ENCODE results near the gene PI4KB.

Gene PI4KB

DNA sequence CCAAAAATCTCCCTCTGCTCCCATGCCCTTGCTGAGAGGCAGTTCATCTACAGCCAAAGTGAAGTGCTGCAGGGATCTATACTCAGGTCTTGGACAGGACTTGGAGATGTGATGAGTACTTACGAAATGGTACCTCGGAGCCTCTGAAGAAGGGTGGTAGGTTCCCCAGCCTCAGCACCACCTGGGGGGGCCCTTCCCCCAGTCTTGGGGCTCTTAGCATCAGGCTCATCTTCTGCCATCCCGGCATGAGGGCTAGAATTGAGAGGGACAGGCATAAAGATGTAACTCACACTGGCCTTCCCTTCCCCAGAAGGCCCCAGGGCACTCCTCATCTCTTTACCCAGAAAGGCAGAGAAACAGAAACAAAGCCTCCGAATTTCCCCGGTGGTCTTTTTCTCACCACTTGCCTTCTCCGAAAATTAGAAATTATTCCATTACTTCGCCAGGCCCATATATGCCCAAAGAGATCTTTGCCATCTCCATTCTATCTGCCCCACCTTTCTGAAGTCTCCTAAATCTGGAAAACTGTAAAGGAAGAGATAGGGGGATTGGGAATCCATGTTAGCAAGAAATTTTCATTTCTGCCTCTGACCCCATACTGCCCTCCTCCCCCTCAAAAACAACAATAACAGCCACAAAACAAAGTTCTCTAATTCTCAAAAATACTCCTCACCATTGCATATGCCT, 19.0 kb upstream of the PI4KB start:
- FAIRE-seq, result no peak
- no peak for DNase-seq (ENCODE audit: low spot score)

DNA sequence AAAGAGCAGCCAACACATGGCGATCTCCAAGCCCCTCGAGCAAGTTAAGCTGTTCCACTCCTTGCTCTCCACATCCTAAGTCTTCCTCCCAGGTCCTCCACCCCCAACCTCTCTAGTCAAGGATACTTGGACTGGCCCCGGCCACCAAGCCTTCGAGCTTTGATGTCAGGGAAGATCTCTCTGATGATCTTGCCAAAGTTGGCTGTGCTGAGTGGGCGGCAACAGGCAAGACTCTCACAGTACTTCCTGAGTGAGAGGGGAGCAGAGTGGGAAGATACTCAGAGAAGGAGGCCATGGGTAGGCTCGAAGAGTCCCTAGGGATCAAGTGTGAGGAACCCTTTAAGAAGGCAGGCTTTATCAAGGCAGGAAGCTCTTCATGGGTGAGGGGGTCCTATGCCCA, 17.1 kb upstream of the PI4KB start:
- DNase-seq (ENCODE audit: low spot score), result no peak
- no peak for FAIRE-seq

GRCh38 chr1:151343587-151343986, 16.4 kb upstream of the PI4KB start:
- no peak for FAIRE-seq
- no peak for DNase-seq (ENCODE audit: low spot score)

DNA sequence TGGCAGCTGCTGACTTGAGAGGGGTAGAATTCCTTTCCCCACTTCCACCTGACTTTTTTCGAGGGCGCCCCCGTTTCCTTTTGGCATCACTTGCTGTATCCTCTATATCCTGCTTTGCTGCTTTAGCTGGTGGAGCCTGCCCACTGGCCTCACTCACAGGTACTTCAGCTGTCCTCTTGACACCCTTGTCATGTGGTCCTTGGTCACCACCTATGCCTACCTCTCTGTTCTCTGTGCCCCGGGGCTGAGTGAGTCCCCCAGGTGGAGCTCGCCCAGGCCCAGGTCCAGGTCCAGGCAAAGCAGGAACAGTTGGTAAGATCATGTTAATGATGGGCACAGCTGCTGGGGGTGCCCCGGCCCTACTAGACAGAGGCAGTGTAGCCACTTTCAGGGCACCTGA, 15.4 kb upstream of the PI4KB start:
- DNase-seq (ENCODE audit: low spot score), result no peak
- FAIRE-seq, result no peak

- no peak for FAIRE-seq
- no peak for DNase-seq (ENCODE audit: low spot score)
Observed at GRCh38 chr1:151342021-151342420, 14.8 kb upstream of the PI4KB start.

DNA sequence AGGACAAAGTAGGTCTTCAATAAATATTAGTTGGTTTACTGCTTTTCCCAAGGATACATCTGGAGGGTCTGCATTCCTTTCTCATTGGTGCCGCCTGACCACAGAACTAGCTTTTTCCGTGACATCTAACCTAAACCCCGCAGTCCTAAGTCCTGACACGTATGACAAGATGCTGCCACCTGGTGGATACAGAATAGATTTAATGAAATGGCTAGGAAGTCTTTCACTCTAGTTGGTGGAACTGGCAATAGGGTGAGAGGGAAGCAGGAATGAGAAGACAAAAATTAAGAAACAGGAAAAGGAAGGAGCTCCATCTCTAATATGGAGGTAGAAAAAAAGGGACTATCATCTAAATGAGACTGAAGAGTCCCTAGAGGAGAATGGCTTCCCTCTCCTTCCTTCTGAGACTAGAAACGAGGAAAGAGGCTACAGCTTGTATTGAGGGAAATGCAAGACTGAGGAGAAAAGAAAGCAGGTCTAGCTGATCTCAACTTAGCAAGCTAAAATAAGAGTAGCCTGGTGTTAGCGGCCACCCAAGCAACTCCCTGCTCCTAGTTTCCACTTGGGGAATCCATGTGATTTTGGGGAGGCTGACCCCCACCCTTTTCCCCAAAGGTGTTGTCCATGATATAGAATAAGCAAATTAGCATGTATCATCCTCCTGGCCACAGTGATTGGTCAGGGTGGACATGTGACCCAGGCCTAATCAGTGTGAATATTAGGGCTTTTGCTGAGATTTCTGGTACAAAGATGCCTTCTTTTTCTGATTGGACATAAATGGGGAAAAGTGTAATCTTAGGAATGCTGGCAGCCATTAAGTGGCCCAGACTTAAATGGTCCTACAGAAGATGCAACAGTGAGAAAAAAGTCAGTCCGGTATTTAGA, 13.9 kb upstream of the PI4KB start:
- peak; percentile 42 for FAIRE-seq
- DNase-seq (ENCODE audit: low spot score), result peak; percentile 64

- FAIRE-seq (no peak), DNase-seq (ENCODE audit: low spot score) (no peak)
Observed at GRCh38 chr1:151336556-151336955, 9.3 kb upstream of the PI4KB start.

DNA sequence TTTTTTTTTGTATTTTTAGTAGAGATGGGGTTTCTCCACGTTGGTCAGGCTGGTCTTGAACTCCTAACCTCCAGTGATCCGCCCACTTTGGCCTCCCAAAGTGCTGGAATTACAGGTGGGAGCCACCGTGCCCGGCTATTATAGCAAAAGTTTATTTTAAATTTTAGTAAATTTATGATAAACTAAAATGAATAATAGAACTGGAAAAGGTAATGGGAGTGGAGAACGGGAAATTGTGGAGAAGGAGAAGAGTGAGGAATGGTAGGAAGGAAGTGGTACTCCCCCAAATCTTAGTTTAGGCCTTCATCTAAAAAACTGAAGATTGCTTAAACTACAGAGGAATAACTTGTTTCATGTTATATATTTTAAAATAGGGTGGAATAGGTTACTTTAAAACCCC, 7.6 kb upstream of the PI4KB start:
- DNase-seq (ENCODE audit: low spot score) (no peak), FAIRE-seq (no peak)

DNA sequence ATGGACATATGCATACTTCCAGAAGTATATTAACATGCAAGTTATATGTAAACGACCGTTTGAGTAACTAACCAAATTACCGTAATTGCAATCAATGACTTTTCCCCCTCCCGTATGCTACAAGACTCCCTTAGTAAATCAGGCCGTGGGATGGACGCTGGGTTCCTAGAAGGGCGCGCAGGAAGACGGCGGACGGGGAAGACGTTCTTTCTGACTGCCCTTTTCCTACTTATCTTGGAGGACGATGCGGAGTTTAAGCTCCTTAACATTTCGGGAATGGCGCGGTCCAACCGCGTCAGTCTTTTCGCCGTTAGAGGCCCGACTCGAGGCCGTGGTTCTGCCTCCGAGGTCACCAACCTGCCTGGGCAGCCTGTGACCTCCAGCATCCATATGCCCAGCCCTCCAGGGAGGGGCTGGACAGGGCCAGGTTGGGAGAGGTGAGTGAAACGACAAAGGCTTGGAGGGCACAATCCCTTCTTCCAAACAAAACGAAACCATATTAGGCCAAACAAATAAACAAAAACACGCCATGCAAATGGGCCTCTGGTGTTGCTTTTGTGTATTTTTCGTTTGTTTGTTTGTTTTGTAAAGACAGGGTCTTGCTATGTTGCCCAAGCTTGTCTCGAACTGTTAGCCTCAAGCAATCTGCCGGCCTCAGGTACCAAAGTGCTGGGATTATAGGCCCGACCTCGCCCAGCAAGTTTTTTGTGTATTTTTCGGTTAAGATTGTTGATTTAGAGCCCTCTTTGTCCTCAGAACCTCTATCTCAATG, 873 bp upstream of the PI4KB start:
- FAIRE-seq, result no peak
- peak; percentile 23 for DNase-seq (ENCODE audit: low spot score)

DNA sequence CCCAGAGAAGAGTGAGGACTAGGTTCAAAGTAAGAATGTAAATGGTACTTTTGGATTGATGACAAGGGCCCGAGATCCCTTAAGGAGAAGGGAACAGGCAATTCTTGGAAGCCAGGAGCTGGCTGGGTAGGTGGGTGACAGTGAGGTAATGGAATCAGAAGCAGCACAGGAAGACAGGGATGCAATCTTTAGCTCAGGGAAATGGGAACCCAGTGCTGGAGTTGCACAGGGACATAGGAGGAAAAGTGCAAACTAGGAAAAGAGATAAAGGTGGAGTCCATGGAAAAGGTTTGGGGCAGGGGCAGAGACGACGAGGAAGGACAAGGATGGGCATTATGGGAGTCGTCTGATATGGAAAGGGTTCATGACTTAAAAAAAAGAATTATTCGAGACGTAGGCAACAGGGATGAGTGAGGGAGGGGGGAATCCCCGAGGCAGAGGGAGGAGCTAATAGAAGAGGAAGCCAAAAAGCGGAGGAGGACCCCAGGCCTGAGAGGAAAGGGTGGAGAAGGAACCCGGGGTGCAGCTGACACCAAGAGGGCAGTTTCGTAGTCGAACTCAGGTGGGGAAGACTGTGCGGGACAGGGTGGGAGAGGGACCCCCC, 495 bp downstream of the PI4KB start:
- FAIRE-seq, result no peak
- DNase-seq (ENCODE audit: low spot score), result peak; percentile 42

GRCh38 chr1:151325646-151326429, 1.4 kb downstream of the PI4KB start:
- no peak for DNase-seq (ENCODE audit: low spot score)
- FAIRE-seq, result no peak

GRCh38 chr1:151325231-151325630, 2.0 kb downstream of the PI4KB start:
- DNase-seq (ENCODE audit: low spot score) (no peak), FAIRE-seq (no peak)

DNA sequence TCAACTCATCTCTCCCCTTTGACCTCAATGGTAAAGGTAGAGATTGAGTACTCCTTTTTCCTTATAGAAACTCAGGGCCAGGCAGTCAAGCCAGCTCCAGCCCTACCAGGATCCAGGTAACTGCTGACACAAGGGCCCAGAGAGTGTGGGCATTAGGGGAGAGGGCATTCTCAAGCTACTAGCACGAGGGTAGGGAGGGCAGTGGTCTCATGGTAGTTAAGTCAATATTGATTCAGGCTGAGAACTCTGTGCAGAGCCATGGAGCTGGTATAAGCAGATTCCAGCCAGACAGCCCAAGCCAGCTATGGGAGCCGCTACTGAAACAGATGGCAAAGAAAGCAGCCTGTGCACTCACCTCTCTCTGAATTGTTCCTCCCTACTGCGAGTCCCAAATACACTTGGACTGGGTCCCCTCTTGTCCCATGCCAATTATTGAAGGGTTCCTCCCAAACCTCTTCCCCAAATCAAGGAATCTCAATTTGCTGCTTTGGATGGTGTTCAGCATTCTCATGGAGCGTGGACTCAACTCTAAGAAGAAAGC, 2.8 kb downstream of the PI4KB start:
- no peak for FAIRE-seq

DNA sequence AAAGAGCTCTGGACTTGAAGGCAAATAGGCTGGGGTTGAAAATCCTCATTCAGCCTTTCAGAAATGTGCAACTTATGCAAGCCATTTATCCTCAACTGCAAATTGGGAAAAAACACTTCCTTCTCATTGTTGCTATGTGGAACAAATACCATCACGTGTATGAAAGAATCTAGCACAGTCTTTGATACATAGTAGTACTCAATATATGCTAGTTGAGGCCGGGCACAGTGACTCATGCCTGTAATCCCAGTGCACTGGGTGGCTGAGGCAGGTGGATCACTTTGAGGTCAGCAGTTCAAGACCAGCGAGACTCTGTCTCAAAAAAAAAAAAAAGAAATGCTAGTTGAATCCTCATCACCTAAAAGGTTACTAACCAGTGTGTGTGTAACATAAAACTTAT, 8.2 kb downstream of the PI4KB start:
- FAIRE-seq (no peak), DNase-seq (ENCODE audit: low spot score) (no peak)

More for the DNA sequence above, 2.8 kb downstream of the PI4KB start:
- no peak for DNase-seq (ENCODE audit: low spot score)

DNA sequence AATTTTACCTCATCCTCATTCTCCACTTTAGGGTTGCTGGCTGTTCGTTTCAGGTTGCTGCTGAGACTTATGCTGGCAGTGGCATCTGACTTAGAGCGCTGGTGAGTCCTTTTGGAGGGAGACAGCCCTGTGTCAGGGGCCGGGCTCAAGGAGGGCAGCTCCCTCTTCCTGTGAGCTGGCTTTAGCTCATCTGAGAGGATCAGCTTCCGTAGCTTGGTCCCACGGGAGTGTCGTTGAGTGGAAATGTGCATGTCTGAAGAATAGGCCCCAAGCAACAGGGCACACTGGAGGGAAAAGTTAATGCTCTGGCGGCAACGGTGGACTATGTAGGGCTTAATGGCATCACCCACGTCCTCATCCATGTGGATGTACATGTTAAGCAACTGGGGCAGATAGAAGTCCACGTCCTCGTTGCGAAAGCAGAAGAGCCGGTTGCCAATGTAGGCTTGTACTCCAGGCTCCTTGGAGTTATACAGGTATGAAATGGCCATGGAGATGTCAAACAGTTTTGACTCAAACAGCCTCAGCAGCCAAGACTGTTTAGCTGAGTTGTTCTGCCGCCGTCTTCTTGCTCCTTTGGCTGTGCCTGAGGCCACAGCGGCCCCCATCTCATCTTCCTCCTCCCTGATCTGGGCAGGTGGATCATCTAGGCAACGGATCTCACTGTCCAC, 11.5 kb downstream of the PI4KB start:
- DNase-seq (ENCODE audit: low spot score), result no peak
- no peak for FAIRE-seq

DNA sequence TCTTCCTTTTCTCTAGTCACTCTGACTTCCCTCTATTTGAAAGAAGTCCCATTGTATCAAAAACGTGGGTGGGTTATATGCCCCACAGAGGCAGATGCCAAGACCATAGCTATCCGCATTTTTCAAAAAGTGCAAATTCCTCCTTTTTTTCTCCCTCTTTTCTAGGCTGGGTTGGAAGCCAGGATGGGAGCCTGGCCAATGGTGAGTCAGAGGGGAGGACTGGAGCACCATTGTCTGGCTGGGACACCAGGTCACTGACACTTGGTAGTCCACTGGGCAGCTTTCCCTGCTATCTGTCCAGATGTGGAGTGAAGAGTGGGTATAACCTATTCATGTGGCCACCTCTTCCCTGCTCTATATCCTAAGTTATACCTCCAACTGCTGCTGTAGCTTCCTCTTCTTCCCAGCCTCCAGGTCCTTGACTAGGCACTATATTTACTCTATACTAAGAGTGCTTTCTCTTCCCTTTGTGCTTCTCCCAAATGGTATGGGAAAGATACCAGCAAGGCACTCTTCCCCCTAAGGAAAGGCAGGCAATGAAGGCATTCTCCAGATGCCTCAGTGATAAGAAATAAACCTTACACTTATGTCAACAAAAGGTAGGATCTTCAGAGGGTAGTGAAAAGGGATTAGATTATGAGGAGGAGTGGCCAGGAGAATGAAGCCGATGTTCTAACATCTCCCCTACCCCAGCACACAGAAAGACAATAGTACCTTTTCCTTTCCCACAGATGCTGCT, 12.9 kb downstream of the PI4KB start:
- no peak for FAIRE-seq
- peak; percentile 72 for DNase-seq (ENCODE audit: low spot score)

GRCh38 chr1:151313501-151313900, 13.7 kb downstream of the PI4KB start:
- FAIRE-seq (no peak), DNase-seq (ENCODE audit: low spot score) (no peak)

- no peak for DNase-seq (ENCODE audit: low spot score)
- no peak for FAIRE-seq
Observed at GRCh38 chr1:151312826-151313225, 14.4 kb downstream of the PI4KB start.

DNA sequence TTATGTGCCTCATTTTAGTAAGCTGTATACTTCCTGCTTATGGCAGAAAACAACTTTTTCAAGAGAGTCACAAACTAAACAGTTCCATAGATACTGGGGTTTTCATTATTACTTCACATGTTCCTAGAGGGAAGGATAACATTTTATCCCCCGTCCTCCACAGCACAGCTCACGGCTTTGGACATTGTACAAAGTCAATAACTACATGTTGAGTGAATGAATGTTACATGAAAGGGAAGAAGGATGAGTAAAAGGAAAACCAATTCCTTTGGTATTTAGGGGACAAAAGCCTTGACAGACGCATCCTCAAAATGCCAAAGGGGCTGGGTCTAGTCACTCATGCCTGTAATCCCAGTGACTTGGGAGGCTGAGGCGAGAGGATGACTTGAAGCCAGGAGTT, 14.8 kb downstream of the PI4KB start:
- DNase-seq (ENCODE audit: low spot score) (no peak), FAIRE-seq (no peak)

Measured in urothelium cell line (cell line).